Stimulated activated CD4-positive, alpha-beta T cell treated with anti-CD3 and anti-CD28 coated beads, Interleukin-12 subunit alpha, Interleukin-12 subunit beta, amount 100 ng/mL, for 48 hours (primary cell): ENCODE data around the gene MPND.
A peak's percentile ranks its signal among the peaks of the same experiment; 100 is the strongest.
"Not testable (repeated sequence)": the region's sequence is repeated elsewhere in the genome, so short reads cannot be mapped to it uniquely, and the experiment has no call there.

ENCODE experiments used
- DNase-seq, 3 donors: peaks; one replicate each; pipeline ENCODE4 v3.0.0-alpha.2; 2020; ENCODE audit warnings: low read depth in 2 of 3, low spot score in 1 of 3

Gene MPND

GRCh38 chr19:4346020-4346383 is 2.6 kb downstream of the MPND start:
- no peak for DNase-seq

- DNase-seq = no peak
These were observed 4.2 kb downstream of the MPND start for GRCh38 chr19:4347521-4347920.

DNA sequence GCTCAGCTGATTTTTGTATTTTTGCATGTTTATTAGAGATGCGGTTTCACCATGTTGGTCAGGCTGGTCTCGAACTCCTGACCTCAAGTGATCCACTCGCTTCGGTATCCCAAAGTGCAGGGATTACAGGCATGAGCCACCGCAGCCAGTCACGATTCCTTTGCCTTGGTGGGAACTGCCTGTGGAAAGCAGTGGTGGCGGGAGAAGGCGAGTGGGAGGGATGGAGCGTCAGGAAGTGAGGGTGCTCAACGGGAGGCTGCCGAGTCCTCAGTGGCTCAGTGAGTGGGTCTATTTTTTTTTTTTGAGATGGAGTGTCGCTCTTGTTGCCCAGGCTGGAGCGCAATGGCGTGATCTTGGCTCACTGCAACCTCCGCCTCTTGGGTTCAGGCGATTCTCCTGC is 5.9 kb downstream of the MPND start:
- DNase-seq = not testable (repeated sequence)

DNA sequence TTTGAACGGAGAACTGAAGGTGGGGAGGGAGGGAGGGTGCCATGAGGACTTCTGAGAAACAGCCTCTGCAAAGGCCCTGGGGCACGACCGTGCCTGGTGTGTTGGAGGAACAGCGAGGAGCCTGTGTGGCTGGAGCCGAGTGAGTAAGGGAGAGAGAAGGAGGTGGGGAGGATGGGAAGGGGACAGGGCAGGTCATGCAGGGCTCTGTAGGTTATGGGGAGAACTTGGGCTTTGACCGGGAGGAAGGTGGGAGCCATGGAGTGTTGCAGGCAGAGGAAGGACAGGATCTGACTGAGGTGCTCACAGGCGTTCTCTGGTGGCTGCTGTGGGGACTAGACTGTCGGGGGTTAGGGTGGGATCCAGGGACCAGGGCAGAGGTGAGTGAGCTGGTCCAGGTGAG is 6.7 kb downstream of the MPND start:
- DNase-seq = no peak

GRCh38 chr19:4350726-4351125 is 7.4 kb downstream of the MPND start:
- no peak for DNase-seq

DNA sequence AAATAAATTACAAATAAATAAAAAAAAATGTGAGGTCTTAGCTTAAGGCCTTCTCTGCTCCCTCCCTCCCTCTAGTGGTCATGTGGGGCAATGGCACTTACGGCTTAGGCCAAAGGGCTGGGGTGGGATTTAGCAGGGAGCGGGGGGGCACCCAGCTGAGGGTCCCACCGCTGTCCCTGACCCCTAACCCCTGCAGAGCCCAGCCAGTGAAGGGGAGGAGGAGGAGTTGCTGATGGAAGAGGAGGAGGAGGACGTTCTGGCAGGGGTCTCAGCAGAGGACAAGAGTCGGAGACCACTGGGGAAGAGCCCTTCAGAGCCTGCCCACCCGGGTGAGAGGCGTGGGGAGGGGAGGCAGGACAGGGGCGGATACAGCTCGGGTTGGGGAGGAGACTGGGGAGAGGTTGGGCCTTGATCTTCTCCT is 9.3 kb downstream of the MPND start:
- DNase-seq = peak in 2 of 3 donors; percentile 43 to 60

- no peak for DNase-seq
These were observed 10.9 kb downstream of the MPND start for GRCh38 chr19:4354282-4354681.

DNA sequence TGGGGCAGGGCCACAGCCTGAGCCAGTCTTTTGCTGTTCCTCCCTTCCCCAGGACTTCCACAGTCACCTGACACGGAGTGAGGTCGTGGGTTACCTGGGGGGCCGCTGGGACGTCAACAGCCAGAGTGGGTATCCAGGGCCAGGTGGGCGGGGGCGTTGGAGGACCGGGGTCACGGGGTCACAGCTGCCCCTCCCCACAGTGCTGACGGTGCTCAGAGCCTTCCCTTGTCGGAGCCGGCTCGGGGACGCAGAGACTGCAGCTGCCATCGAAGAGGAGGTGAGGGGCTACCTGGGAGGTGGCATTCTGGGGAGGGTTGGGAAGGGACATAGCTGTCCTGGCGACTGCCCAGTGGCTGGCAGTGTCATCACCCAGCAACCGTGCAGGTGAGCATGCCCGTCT is 11.5 kb downstream of the MPND start:
- no peak for DNase-seq

- no peak for DNase-seq
These were observed 13.9 kb downstream of the MPND start for GRCh38 chr19:4357095-4357797.

DNA sequence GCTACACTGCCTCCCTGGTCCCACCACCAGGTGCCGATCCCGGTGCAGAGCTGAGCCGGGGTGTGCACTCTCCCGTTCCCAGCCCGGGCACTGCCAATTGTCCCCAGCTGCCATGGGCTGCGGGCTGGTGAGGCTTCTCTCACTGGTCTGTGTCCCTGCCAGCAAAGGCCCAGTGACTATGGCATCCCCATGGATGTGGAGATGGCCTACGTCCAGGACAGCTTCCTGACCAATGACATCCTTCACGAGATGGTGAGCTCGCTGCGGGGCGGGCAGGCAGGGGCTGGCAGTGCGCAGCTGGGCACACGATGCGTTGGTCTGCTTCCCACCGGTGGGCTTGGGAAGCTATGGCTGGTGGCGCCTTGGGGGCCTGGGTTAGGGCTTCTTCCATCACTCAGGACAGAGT is 14.6 kb downstream of the MPND start:
- no peak for DNase-seq

- no peak for DNase-seq
These were observed 15.6 kb downstream of the MPND start for GRCh38 chr19:4358709-4359626.

- DNase-seq = no peak
These were observed 16.3 kb downstream of the MPND start for GRCh38 chr19:4359627-4360000.

DNA sequence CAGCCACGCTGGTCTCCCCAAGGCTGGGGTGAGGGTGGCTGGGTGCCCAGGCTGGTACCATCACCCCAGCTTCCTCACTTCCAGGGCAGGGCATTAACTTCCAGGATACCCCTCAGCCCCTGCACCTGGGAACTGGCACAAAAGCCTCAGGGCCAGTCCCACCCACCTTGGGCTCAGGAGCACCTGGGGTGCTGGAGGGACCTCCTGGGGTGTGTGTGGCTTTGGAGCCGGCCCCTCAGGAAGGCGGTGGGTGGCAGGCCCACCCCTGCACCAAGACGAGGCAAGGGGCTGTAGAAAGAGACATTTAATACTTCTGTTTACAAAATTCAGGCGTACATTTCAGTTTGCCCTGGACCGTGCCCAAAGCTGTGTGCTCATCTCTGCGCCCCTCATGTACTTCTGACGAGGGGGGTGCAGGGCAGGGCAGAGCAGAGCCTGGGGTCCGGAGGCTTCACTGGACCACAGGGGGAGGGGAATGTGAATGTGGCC is 16.8 kb downstream of the MPND start:
- DNase-seq = no peak

DNA sequence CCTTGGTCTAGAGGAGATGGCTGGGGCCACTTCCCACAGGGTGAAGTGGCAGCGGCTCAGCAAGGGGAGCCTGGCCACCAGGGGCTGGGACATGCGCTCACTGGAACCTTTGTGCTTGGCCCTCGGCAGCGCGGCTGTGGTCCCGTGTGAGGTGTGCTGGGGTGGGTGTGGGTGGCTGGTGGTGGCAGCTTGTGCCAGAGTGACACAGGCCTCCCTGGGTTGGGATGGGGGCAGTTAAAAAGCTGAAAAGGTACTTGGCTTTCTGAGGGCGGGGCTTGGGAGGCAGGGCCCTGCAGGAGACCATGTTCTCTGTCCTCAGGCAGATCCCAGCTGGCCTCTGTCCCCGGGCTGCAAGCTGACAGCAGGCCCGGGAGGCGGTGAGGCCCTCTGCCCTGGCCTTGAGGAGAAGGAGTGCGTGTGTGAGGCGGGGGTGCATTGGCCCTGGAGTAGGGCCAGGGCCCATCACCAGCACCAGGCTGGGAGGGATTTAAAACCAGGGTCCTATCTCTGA is 17.3 kb downstream of the MPND start:
- no peak for DNase-seq

DNA sequence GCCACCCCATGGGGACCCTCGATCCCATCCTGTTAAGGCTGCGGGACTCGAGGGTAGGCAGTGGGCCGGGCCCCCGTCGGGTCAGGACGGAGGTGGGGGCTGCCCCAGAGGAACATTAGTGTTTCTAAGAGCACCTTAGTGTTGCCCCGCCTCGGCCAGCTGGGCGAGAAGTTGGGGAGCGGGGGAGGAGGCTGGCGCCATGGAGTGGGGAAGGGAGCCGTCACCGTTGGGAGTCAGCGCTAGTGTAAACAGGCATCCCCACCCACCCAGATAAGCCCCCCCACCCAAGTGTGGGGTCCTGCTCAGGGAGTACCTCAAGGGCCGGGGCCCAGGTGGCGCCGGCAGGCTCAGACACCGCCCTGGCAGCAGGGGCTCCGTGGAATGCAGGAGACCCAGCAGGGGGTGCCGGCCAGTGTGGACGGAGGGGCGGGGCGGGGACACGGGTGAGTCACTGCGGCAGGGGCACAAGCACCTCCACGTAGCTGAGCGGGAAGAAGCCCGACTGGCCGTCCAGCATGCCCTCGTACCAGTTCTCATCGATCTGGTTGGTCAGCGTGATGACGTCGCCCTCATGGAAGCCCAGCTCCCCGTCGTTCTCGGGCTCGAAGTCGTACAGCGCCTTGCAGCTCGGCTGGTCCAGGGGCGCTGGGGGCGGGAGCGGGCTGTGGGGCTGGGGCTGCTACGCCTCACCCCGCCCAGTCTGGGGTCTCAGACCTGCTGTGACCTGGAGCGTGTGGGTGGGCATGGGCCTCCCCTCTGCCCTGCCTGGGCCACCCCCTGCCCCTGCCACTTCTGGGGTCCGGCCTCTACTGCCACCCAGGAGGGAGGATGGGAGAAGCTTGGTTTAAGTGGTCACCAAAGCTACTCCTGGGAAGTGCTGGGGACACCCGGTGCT is 18.0 kb downstream of the MPND start:
- no peak for DNase-seq

DNA sequence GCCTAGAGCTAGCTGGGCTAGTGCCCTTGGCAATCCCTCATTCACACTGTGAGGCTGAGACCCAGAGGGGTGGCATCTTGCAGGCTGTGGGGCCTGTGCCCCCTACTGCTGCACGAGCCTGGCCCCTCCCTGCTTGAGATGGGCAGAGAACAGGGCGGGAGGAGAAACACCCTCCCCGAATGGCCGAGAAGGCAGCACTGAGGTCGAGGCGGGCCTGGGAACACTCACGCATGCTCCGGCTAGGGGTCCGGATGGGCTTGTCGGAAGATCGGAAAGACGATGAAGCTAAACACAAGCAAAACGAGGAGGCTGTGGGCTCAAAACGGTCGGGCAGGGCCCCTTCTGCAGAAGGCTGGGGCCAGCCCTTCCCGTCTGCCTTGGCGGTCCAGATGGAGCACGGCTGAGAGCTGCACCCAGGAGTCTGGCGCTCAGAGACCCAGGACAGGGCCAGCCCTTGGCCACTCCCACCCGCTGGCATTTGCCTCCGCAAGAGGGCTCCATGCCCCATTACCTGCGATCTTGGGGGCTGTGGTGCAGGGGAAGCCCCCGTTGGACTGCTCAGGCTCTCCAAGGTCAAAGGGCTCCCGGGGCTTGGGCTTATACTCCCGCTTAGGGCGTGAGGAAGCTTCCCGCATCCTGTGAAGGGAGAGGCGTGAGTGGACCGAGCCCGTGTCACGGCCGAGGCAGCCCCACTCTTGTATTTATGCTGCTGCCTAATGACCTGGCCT is 18.9 kb downstream of the MPND start:
- no peak for DNase-seq

- DNase-seq = no peak
These were observed 19.6 kb downstream of the MPND start for GRCh38 chr19:4362831-4363545.

GRCh38 chr19:4363571-4364304 is 20.4 kb downstream of the MPND start:
- DNase-seq = no peak

DNA sequence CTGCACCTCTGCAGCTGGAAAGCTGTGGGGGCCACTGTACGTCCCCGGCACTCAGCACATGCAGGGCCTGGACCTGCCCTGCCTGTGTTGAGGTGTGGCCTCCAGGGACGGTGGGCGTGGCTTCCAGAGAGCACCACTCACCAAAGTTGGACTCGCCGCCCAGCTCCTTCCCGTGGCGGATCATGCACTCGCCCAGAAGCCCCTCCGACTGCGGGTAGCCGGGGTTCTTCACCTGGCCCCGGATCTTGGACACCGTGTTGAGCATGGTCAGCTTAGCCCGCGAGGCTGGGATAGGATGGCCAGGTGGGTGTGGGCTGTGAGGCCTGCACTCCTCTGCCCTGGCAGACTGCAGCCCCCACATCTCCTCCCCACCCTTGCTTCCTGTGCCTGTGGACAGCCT is 22.0 kb downstream of the MPND start:
- DNase-seq = no peak
